DND-41 (cell line): ENCODE measurements around the gene IGF2BP3.

Experiments used
- EZH2 ChIP-seq: IDR thresholded peaks from 3 replicates; pipeline ENCODE4 v1.6.1; 2012; ENCODE audit warnings: borderline replicate concordance, low read depth, mild to moderate bottlenecking, moderate library complexity, low read length, inconsistent platforms; ENCODE audit not compliant: severe bottlenecking
- TF ChIP-seq, protein P1 (sequence below): IDR thresholded peaks from 2 replicates; pipeline ENCODE4 v1.5.1; 2012; ENCODE audit warnings: borderline replicate concordance, low read length, moderate library complexity, mild to moderate bottlenecking; ENCODE audit not compliant: poor library complexity, severe bottlenecking; ENCODE audit errors: extremely low read depth

DNA sequence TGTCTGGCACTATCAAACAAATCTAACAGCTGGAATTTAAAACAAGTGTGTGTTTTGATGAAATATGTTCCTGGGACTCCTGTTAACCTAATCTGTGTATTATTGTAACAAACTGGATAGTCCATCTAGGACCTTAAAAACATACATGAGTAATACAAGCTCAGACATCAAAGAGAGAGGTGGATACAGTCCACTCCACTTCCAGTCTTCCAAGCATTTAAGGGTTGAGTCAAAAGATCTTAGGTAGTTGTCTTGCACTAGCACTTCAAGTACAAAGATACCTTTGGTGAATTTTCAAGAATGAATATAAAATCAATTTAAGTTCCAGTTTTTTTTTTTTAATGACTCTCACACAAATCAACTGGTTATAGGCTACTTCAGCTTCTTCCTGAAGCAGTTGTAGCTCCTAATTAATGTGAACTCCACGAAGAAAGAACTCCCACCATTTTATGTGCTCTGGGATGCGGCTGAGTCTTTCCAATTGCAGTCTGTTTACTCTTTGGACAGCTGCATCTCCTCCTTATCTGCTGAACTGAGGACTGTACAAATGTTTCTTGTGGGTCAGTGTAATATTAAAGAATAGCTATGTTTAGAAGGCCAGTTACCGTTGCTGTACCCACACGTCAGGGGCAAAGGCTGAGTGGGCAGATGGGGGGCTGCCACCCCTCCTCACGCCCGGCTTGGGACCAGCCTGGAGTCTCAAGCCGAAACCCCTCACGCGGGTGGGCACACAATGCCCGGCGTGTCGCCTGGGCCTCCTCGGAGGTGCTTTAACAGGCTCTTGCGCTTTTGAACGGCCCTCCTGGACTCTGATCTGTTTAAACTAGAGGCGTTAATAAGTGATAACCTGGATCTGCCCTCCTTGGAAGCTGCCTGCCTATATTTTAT lies 2.9 kb upstream of the IGF2BP3 start:
- TF ChIP-seq EZH2: no peak
- TF ChIP-seq, protein P1, sequence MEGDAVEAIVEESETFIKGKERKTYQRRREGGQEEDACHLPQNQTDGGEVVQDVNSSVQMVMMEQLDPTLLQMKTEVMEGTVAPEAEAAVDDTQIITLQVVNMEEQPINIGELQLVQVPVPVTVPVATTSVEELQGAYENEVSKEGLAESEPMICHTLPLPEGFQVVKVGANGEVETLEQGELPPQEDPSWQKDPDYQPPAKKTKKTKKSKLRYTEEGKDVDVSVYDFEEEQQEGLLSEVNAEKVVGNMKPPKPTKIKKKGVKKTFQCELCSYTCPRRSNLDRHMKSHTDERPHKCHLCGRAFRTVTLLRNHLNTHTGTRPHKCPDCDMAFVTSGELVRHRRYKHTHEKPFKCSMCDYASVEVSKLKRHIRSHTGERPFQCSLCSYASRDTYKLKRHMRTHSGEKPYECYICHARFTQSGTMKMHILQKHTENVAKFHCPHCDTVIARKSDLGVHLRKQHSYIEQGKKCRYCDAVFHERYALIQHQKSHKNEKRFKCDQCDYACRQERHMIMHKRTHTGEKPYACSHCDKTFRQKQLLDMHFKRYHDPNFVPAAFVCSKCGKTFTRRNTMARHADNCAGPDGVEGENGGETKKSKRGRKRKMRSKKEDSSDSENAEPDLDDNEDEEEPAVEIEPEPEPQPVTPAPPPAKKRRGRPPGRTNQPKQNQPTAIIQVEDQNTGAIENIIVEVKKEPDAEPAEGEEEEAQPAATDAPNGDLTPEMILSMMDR: no peak
